ENCODE results near the gene DYSF. TPM values are rescaled to one million over a fixed set of nuclear protein-coding genes. Genes with fewer than 3 reads are reported as not detected.

Gene DYSF
- total RNA-seq, 1 experiment from 2014 or later: 5.5 TPM

DNA sequence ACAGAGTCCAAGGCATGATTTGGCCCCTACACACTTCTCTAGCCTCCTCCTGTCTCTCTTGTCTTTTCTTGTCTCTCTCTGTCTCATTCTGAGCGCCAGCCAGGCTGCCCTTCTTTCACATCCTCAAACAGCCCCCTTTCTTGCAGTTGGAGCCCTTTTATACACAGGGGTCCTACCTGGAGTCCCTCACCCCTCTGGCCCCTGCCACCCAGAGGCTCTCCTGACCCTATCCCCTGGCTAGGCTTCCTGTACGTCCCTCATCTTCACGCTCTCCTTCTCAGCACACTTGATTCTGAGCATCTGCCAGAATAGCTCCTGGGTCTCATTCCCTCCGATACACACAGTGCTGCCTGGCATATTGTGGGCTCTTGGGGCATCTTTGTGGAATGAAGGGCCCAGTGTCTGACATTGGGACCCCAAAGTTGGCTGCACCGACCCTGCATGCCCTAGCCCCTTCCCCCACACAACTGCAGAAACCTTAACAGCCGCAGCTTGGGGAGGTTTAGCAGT lies 261.9 kb downstream of the DYSF start:
- Mint-ChIP-seq H3K36me3 (ENCODE audit: insufficient read depth in 1 of 3, low read depth in 3 of 3) (no peaks in the 10 kb centered on the region), H3K27me3 (ENCODE audit: low read depth) (no peaks in the 10 kb centered on the region; the same call in none of the 2 replicates), H3K27ac (no peak overlapping the region), H3K4me3 (no peak overlapping the region), H3K4me1 (no peaks in the 10 kb centered on the region), H3K9me3 (no peaks in the 10 kb centered on the region)
- WGBS (ENCODE audit: extremely low coverage, insufficient read length, low lambda C conversion rate): no CpG with 5 or more reads among the region's 6 CpGs
- Histone ChIP-seq H2BK12ac (ENCODE audit: insufficient read length, low read depth, low read length) (no peak overlapping the region), H4K5ac (ENCODE audit: insufficient read length, low read depth, low read length) (no peak overlapping the region), H2AK5ac (ENCODE audit: insufficient read length, low read length) (no peak overlapping the region), H4K20me1 (ENCODE audit: control insufficient read depth, insufficient read depth, insufficient read length) (no peaks in the 10 kb centered on the region), H2BK120ac (ENCODE audit: low read depth, low read length, poor library complexity, severe bottlenecking) (no peak overlapping the region), H3K56ac (ENCODE audit: insufficient read length, low read depth, low read length) (no peak overlapping the region), H3K27me3 (ENCODE audit: insufficient read depth, low read length) (no peaks in the 10 kb centered on the region), H3K4me2 (ENCODE audit: insufficient read depth, insufficient read length, low read length) (no peak overlapping the region), H3K23me2 (ENCODE audit: insufficient read length, low read depth, low read length, poor library complexity, severe bottlenecking) (no peaks in the 10 kb centered on the region), H3K23ac (ENCODE audit: insufficient read length, low read depth, low read length) (no peak overlapping the region), H3K18ac (ENCODE audit: insufficient read length, low read depth, low read length) (no peak overlapping the region), H3K14ac (ENCODE audit: insufficient read depth, low read length) (no peak overlapping the region), H3K79me2 (ENCODE audit: insufficient read depth, low read length) (no peaks in the 10 kb centered on the region), H4K8ac (replicated peaks; ENCODE audit: insufficient read length, low read depth, low read length) (no peak overlapping the region), H2BK20ac (ENCODE audit: low read depth, low read length, poor library complexity, severe bottlenecking) (no peak overlapping the region), H3K4ac (ENCODE audit: low read depth, low read length) (no peak overlapping the region), H3T11ph (ENCODE audit: low read length) (no peak overlapping the region), H3K4me1 (ENCODE audit: insufficient read depth, low read length) (no peaks in the 10 kb centered on the region), H2BK15ac (ENCODE audit: low read depth, low read length) (no peak overlapping the region), H2AFZ (ENCODE audit: low read length) (no peak overlapping the region), H4K91ac (ENCODE audit: insufficient read length, low read depth, low read length) (no peak overlapping the region), H3K9me3 (ENCODE audit: control insufficient read depth, low read depth, low read length) (no peaks in the 10 kb centered on the region), H2BK5ac (ENCODE audit: insufficient read length, low read length) (no peak overlapping the region), H3K9ac (ENCODE audit: extremely low read depth, insufficient read length, low read length) (no peak overlapping the region), H3K27ac (ENCODE audit: insufficient read length, low read depth, low read length) (no peak overlapping the region), H3K79me1 (ENCODE audit: insufficient read depth, low read depth, low read length, poor library complexity, severe bottlenecking) (no peaks in the 10 kb centered on the region)
- no peak for DNase-seq
- TF ChIP-seq, protein P1, sequence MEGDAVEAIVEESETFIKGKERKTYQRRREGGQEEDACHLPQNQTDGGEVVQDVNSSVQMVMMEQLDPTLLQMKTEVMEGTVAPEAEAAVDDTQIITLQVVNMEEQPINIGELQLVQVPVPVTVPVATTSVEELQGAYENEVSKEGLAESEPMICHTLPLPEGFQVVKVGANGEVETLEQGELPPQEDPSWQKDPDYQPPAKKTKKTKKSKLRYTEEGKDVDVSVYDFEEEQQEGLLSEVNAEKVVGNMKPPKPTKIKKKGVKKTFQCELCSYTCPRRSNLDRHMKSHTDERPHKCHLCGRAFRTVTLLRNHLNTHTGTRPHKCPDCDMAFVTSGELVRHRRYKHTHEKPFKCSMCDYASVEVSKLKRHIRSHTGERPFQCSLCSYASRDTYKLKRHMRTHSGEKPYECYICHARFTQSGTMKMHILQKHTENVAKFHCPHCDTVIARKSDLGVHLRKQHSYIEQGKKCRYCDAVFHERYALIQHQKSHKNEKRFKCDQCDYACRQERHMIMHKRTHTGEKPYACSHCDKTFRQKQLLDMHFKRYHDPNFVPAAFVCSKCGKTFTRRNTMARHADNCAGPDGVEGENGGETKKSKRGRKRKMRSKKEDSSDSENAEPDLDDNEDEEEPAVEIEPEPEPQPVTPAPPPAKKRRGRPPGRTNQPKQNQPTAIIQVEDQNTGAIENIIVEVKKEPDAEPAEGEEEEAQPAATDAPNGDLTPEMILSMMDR (conservative IDR thresholded peaks at IDR 0.05): no peak

All from H9 (cell line).